Fibroblast of pulmonary artery (primary cell): ENCODE data around the gene UCKL1.

Source experiments
- DNase-seq: peaks from one replicate; pipeline ENCODE4 v3.0.0-alpha.2; 2010; ENCODE audit warnings: low read depth
- H3K4me3 ChIP-seq: replicated peaks from 2 replicates; pipeline ENCODE4 v1.5.1; 2011; ENCODE audit warnings: low read depth, mild to moderate bottlenecking, control low read depth, low read length, moderate library complexity
- CTCF ChIP-seq: IDR thresholded peaks from 2 replicates; pipeline ENCODE4 v1.5.1; 2011; ENCODE audit warnings: mild to moderate bottlenecking, control low read depth, low read length, inconsistent platforms; ENCODE audit errors: missing control alignments

Gene UCKL1

GRCh38 chr20:63945031-63945658, 11.1 kb downstream of the UCKL1 start:
- H3K4me3 ChIP-seq = no peak overlapping the region
- no peak for TF ChIP-seq CTCF
- no peak for DNase-seq

GRCh38 chr20:63944078-63944941, 11.9 kb downstream of the UCKL1 start:
- no peak overlapping the region for H3K4me3 ChIP-seq
- TF ChIP-seq CTCF = no peak
- DNase-seq = no peak

DNA sequence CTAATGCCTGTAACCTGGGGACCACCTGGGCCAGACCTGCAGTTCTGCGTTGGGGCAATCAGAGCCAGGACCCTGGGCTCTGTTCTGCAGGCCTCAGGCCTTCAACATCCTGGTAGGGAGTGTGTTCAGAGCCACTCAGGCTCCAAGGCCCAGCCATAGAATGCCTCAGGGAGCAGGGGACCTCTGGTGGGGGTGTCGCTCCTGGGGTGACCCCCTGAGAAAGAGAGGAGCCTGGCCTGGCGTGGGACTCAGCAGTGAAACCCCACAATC, 12.5 kb downstream of the UCKL1 start:
- no peak for TF ChIP-seq CTCF
- no peak for DNase-seq

DNA sequence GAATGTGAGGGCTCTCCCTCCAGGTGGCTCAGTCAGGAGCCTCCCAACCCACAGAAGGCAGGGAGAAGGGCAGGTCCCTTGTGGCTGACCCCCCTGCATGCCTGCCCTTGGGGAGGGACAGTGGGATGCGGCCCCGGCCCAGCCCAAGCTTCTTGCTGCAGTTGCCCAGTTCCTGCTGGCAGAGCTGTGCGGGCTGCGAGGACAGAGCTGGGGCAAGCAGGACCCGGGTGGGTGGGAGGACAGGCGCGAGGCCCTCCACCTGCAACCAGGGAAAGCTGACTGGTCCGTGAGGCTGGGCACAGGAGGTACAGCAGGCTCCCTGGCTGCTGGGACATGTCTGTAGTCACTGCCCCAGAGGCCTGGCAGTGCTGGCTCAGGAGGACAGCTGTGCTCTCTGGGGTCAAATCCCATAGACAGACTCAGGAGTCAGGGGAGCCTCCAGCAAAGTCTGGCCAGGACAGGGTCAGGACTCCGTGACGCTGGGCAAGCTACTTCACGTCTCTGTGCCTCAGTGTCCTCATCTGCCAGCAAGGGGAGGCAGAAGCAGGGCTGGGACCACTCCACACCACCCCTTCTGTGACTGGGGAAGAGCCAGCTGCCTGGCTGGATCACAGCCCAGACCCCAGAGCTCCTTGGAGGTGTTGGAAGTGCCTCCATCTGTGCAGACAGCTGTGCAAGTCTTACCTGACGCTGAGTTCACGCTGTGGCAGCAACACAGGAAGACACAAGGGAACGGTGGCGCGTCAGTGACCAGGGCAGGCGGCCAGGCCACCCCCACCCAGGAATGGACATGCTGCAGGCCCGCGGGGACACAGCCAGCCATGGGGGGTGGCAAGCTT, 13.0 kb downstream of the UCKL1 start:
- no peak overlapping the region for H3K4me3 ChIP-seq
- no peak for DNase-seq

More for the DNA sequence above, 12.5 kb downstream of the UCKL1 start:
- H3K4me3 ChIP-seq = no peak overlapping the region

DNA sequence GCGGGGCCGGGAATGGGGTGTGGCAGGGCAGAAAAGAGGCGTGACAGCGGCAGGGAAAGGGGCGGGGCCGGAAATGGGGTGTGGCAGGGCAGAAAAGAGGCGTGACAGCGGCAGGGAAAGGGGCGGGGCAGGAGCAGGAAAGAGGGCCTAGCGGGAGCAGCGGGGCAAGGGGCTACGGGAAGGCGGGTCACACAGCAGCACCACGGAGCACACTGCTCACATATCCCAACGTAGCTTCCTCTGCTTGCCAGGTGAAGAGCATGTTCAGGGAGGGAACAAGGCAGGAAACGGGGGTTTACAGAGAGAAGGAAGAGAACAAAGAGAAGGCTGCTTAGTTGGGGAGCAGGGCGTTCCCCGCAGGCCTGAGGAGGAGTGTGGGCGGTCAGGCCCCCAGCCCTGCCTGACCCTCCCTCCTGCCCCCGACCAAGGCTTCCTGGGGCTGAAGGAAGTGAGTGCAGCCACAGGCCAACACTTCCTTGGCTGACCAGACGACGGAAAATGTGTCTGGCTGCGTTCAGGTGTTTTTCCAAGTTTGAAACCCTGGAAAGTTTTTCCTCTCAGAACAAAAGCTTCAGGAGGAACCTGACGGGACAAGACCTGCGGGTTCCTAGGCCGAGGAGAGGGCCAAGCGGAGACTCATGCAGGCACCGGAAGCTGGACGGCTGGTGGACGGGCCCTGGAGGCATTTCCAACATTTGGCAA, 13.8 kb downstream of the UCKL1 start:
- H3K4me3 ChIP-seq = no peak overlapping the region
- TF ChIP-seq CTCF = no peak
- DNase-seq = no peak

More for the DNA sequence above, 13.0 kb downstream of the UCKL1 start:
- no peak for TF ChIP-seq CTCF

GRCh38 chr20:63941282-63942081, 14.7 kb downstream of the UCKL1 start:
- no peak for DNase-seq
- no peak for TF ChIP-seq CTCF
- no peak overlapping the region for H3K4me3 ChIP-seq
